Measurements from ENCODE around the gene CARD11. TPM values are rescaled to one million over a fixed set of nuclear protein-coding genes. Genes with fewer than 3 reads are reported as not detected.

The CARD11 gene
- total RNA-seq, 3 donors from 2014 or later = 0.80 to 2.9 (median 2.0) TPM

DNA sequence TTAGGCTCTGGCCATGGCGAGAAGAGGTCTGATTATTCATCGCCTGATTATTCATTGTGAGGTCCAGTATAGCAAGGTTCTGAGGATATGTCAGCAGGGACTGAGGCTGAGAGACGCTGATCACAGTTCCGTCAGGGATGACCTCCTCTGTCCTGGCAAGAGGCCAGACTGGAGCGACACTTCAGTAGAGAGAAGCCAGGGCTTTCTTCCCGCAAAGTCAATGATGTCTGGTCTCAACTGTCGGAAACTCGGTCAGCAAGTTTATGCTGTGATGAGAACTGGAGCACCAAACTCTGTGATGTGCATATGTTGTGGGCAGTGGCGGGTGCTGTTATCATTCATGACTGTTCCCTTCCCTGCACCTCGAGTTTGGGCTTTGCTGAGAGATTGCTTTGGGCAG lies 170.5 kb downstream of the CARD11 start:
- no peak for DNase-seq (ENCODE audit: low spot score in 2 of 2)
- TF ChIP-seq, protein P1, sequence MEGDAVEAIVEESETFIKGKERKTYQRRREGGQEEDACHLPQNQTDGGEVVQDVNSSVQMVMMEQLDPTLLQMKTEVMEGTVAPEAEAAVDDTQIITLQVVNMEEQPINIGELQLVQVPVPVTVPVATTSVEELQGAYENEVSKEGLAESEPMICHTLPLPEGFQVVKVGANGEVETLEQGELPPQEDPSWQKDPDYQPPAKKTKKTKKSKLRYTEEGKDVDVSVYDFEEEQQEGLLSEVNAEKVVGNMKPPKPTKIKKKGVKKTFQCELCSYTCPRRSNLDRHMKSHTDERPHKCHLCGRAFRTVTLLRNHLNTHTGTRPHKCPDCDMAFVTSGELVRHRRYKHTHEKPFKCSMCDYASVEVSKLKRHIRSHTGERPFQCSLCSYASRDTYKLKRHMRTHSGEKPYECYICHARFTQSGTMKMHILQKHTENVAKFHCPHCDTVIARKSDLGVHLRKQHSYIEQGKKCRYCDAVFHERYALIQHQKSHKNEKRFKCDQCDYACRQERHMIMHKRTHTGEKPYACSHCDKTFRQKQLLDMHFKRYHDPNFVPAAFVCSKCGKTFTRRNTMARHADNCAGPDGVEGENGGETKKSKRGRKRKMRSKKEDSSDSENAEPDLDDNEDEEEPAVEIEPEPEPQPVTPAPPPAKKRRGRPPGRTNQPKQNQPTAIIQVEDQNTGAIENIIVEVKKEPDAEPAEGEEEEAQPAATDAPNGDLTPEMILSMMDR (IDR thresholded peaks at IDR 0.05) = no peak
- TF ChIP-seq POLR2AphosphoS5 (IDR thresholded peaks at IDR 0.05) (no peak), POLR2A (IDR thresholded peaks at IDR 0.05) (no peak)
- H3K9me3 ChIP-seq = no peaks in the 10 kb centered on the region
- H3K27ac ChIP-seq = peak overlapping the region in 1 of 2 donors; percentile 43
- intact Hi-C loops (cut with DNase I; ENCODE audit: low total_unique reads) = no loop called here
- no peaks in the 10 kb centered on the region for H3K27me3 ChIP-seq
- no peak overlapping the region for H3K4me3 ChIP-seq
- H3K36me3 ChIP-seq = no peaks in the 10 kb centered on the region
- H3K4me1 ChIP-seq = no peaks in the 10 kb centered on the region

DNA sequence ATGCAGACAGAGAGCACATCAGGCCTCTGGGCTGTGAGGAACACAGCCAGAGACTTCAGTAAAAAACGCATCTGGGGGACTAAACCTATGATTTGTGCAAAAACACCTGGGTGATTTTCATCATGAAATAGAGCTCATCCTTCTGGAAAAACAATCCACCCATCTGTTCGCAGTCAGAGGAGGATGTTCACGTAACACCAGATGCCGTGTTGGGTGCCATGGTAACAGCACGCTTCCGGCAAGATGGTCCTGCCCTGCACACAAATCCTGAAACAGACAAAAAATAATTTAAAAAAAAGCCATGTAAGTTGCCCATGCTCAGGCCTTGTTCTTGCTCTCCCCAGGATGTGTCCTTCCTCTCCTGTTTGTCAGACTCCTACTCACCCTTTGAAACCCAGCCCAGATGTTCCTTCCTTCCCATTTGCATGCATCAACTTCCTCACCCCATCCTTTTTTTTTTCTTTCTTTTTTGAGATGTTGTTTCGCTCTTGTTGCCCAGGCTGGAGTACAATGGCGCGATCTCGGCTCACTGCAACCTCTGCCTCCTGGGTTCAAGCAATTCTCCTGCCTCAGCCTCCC lies 171.3 kb downstream of the CARD11 start:
- Histone ChIP-seq H3K27ac (no peak overlapping the region), H3K4me3 (no peak overlapping the region), H3K9me3 (no peaks in the 10 kb centered on the region), H3K36me3 (no peaks in the 10 kb centered on the region), H3K4me1 (no peaks in the 10 kb centered on the region), H3K27me3 (no peaks in the 10 kb centered on the region)
- no peak for DNase-seq (ENCODE audit: low spot score in 2 of 2)
- TF ChIP-seq, protein P1 (IDR thresholded peaks at IDR 0.05) = no peak
- TF ChIP-seq POLR2A (IDR thresholded peaks at IDR 0.05) = no peak
- TF ChIP-seq POLR2AphosphoS5 (IDR thresholded peaks at IDR 0.05) = no peak
- intact Hi-C loops (cut with DNase I; ENCODE audit: low total_unique reads) = no loop called here

DNA sequence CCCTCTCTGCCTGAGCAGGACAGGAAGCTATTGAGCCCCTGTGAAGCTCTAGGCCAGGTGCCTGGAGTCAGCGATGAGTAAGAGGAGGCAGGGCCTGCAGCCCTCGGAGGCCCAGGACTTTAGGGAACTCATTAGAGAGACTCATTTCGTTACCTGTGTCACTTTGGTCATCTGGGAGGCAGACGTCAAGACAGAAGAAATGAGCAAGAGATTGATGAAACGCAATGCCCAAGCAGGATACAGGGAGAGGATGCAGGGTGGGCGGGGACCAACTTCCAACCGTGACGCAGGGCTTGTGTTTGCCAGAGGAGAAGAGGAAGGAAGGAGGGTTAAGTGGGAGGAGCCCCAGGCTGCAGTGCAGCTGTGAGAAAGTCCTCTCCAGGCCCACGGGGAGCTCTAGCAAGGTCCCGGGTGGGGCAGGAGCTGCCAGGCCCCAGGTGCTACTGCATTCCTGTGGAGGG lies 173.2 kb downstream of the CARD11 start:
- DNase-seq (ENCODE audit: low spot score in 2 of 2) = peak in 1 of 2 donors; percentile 30
- H3K4me3 ChIP-seq = peak overlapping the region in 2 of 3 donors; percentile 32 to 55
- no peaks in the 10 kb centered on the region for H3K27me3 ChIP-seq
- H3K4me1 ChIP-seq = no peaks in the 10 kb centered on the region
- TF ChIP-seq, protein P1 (IDR thresholded peaks at IDR 0.05) = no peak
- TF ChIP-seq POLR2A (IDR thresholded peaks at IDR 0.05) (no peak), POLR2AphosphoS5 (IDR thresholded peaks at IDR 0.05) (no peak)
- H3K9me3 ChIP-seq = no peaks in the 10 kb centered on the region
- no peaks in the 10 kb centered on the region for H3K36me3 ChIP-seq
- peak overlapping the region in 1 of 2 donors; percentile 48 for H3K27ac ChIP-seq
- intact Hi-C loops (cut with DNase I; ENCODE audit: low total_unique reads) = no loop called here

DNA sequence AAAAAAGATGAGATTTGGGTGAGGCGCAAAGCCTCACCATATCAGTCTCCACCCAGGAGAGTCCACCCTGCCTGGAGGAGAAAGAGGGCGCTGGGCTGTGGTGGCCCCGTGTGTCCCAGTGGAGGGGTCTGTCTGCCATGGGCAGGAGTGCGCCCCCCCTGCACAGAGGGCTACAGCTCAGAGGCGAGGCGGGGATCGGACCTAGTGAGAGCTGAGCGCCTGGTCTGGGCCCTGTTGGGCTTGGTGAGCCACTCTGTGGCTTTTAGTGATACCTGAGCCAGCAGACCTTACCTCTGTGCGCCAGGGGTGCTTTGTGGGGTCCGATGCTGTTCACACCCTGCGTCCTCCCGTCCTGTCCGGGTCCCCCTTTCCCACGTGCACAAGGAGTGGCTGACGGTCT lies 173.7 kb downstream of the CARD11 start:
- DNase-seq (ENCODE audit: low spot score in 2 of 2) = no peak
- no peaks in the 10 kb centered on the region for H3K9me3 ChIP-seq
- no peaks in the 10 kb centered on the region for H3K4me1 ChIP-seq
- H3K4me3 ChIP-seq = peak overlapping the region in 2 of 3 donors; percentile 32 to 55
- TF ChIP-seq POLR2AphosphoS5 (IDR thresholded peaks at IDR 0.05) (no peak), POLR2A (IDR thresholded peaks at IDR 0.05) (no peak)
- TF ChIP-seq, protein P1 (IDR thresholded peaks at IDR 0.05) = no peak
- H3K27ac ChIP-seq = peak overlapping the region in 1 of 2 donors; percentile 48
- intact Hi-C loops (cut with DNase I; ENCODE audit: low total_unique reads) = no loop called here
- H3K36me3 ChIP-seq = no peaks in the 10 kb centered on the region
- H3K27me3 ChIP-seq = no peaks in the 10 kb centered on the region

DNA sequence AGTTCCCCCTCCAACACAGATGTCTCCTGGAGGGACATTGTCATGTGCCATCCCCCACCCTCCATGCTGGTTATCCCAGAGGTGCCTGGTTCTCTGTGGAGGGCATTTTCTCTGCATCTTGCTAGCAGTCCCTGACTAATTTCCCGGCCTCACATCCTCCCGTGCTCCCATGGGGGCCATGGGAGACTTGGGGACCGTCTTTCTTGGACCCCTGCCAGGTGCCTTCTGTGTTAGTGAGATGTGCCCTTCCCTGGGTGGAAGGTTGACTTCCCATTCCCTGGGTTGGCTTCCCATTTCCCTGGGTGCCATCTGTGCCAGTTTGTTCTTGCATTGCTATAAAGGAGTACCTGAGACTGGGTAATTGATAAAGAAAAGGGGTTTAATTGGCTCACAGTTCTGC lies 177.1 kb downstream of the CARD11 start:
- DNase-seq (ENCODE audit: low spot score in 2 of 2) = no peak
- Histone ChIP-seq H3K4me3 (no peak overlapping the region), H3K36me3 (no peaks in the 10 kb centered on the region), H3K4me1 (peaks cover 0 to 11% of the 10 kb centered on the region in 2 donors), H3K9me3 (no peaks in the 10 kb centered on the region), H3K27me3 (no peaks in the 10 kb centered on the region), H3K27ac (no peak overlapping the region)
- TF ChIP-seq, protein P1 (IDR thresholded peaks at IDR 0.05) = no peak
- no peak for TF ChIP-seq POLR2A (IDR thresholded peaks at IDR 0.05)
- no peak for TF ChIP-seq POLR2AphosphoS5 (IDR thresholded peaks at IDR 0.05)
- intact Hi-C loops (cut with DNase I; ENCODE audit: low total_unique reads) = no loop called here
